CD4-positive, alpha-beta T cell treated with Interleukin-21 for 1 hour (primary cell): ENCODE results near the gene ZNF319.
A peak's percentile ranks its signal among the peaks of the same experiment; 100 is the strongest.

Experiments
- DNase-seq: peaks from one replicate; pipeline ENCODE4 v3.0.0-alpha.2; 2020

Gene ZNF319

DNA sequence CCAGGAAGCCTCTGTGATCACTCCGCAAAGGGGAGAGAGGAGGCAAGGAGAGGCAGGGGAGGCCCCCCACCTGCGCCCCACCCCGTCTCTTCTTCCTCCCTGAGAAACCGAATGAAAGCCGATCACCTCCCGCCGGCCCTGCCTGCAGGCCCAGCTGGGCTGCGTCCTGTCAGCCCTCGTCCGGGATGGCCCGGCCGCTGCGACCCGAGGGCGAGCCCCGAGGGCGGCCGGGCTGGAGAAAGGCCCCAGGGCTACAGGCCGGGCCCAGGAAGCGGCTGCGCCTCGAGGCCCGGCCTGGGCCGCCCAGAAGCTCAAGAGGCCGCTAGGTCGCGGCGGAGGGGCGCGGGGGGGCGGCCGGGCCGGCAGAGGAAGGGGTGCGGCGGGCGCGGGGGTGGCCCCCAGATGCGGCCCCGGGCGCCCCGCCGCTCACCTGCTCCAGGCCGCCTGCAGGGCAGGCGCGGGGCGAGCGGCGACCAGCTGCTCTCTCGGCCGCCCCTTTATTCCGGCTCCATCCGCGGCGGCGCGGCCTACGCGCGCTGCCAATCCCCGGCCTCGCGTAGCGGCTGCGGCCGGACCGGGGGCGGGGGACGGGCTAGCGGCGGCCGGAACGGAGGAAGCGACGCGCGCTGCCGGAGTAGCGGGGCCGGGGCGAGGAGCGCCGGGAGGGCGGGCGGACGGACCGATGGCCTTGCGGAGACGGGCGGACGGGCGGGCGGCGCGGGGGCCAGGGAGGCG, at the start of gene ZNF319:
ZNF319 (minus strand) TSS at position 702 of the 735 bp plus-strand sequence. CDS start 2,407 bp downstream, outside the sequence.
- peak; percentile 8 for DNase-seq

DNA sequence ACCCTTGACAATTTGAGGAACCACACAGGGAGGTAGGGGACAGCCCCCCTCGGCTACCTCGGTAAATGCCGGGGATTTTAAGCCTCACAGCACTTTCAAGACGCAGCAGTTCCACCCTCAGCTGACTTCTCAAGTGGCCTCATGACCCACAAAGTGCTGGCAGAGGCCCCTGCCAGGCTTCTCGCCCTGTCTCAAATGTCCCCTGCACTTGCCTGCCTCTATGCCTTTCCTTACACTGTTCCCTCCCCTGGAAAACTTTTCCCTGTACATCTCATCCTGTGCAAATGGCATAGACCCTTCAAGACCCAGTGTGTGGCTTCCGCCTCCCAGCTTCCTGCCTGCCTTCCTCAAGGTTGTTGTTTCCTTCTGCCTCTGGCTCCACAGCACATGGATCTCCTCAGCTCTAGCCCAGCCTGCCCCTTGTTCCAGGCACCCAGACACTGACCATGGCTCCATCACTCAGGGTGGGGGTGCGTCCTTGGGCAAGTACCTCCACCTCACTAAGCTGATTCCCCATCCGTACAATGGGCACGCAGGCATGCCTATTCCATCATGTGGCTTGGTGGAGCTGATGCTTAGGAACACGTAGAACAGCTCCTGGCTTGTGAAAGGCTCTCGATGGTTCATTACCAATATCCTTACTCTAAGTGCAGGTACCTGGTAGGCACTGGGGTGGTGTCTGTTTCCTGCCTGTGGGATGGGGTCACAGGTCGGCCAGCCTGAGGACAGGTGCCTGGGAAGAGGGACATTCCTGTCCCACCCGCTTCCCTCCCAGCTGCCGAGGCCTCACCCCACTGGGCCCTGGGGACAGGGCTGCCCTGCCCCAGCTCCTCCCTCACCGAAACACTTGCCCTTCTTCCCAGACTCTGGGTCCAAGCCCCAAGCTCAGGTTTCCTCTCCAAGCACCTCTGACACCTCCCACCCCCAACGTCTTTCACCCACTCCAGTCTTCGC, 49.0 kb upstream of the ZNF319 start:
- no peak for DNase-seq

DNA sequence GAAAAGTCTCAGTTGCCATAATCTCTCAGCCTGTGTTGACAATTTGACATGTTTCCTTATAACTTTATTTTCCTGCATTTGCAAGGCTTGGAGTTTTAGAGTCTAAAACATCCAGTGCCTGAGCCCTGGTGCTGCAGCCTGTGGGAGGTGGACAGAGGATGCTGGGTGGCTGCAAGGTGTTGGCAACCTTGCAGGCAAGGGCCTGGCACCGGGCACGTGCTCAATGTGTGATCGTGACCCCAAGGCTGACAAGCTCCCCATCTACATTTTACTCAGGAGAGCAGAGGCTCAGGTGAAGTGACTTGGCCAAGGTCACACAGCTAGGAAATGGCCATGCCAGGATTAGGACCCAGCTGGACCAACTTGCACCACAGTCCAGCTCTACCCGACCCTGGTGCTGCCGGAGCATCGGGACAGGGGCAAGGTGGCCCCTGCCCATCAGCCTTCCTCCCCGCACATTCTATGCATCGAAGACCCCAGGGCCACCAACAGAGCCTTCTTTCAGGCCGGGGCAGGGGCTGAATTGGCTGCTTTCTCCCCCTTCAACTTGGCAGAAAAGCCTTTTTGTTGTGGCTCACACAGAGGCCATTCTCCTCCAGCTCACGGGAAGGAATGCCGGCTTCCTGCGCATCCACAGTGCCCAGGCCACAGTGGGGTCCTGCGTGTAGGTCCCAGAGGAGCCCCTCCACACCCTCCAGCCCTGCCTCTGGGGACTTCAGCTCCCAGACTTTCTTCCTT, 48.2 kb upstream of the ZNF319 start:
- DNase-seq, result no peak

DNA sequence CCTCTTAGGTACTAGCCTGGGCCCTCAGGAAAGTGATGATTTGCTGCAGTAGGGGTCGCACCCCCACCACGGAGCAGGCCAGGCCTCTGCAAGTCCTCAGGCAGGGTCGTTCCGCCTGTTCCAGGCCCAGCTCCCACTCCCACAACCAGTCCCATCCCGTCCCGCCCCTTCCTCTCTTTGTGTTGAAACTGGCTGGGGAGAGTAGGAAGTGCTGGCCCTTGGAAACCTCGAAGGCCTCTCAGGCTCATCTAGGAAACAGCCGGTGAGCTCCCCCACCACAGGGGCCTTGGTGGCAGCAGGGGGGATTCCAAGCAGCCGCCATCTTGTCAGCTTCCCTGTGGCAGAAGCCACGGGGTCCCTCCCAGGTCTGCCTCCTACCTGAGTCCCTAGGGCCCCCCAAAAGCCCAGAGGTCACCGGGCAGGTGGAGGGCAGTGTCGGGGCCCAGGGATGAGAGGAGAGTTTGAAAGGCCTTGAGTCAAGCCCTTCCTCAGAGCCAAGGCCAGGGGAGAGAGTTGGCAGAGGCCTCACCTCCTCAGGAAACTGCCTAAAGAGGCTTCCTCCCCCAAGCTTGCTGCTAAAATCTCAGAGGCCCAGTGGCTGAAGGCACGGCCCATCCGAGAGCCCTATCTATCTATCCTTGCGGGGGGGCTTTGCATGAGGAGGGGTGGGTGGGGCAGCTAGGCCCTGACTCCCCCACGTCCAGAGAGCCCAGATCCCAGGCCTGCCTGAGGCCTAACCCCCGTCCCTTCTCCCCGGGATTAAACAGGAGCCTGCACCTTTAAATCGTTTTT, 47.3 kb upstream of the ZNF319 start:
- no peak for DNase-seq

DNA sequence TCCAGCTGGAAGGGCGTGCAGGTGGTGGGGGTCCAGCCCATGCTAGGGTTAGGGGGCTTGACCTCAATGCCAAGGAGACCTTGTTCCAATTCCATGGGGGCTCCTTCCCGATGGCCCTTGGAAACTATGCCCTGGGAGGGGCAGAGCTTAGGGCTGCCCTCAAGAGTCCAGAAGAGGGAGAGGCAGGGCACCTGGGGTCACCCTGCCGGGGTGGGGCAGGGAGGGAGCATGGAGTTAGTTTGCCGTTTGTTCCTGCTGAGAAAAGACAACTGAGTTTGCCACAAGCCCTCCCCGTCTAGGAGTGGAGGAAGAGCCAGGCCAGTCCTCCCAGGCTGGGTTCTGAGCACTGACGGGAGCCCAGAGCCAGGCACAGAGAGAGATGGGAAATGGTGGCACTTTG, 46.5 kb upstream of the ZNF319 start:
- no peak for DNase-seq

DNA sequence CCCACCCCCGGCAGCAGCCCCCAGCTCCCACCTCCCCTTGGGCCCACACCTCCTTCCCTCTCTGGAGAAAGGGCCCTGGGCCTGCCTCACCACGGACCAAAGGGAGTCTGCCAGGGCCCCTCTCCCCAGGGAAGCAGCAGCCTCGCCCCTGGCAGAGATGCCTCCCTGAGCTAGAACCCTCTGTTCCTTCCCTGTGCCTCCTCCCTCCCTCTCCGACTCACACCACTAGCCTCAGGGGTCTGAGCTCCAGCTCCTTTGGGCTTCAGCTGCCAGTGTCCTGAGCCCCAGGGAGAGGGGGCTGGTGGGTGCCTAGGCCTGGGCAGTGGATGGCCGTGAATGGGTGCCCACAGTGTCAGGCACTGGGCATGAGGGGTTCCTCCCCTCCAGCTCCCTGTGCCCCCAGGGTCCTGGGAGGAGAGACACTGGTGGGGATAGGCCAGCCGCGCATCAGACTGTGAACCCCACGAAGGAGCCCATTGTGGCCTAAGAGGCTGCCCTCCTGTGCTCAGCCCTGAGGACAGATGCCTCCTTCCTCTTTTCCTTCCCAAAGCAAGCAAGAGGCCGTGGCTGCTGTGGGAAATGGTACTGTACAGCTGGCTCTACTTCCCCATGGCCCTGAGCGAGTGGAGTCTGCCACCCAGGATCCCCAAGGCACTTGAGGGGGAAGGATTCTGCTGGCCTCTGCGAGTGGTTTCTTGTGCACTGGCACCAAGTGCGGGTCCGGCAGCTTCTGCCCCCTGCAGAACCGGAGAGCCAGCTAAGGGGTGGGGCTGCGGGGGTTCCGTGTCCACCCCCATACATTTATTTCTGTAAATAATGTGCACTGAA, 45.8 kb upstream of the ZNF319 start:
- DNase-seq, result no peak

DNA sequence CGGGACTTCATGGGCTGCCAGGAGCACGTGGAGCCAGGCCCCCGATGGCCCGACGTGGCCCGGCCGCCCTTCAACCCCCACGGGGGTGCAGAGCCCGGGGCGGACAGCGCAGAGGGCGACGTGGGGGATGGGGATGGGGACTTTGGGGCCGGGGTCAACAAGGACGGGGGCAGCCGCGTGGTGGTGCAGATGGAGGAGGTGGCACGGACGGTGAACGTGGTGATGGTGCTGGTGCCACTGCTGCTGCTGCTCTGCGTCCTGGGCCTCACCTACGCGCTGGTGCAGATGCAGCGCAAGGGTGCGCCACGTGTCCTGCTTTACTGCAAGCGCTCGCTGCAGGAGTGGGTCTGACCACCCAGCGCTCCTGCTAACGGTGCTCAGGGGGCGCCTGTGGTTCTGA, 44.6 kb upstream of the ZNF319 start:
- no peak for DNase-seq

DNA sequence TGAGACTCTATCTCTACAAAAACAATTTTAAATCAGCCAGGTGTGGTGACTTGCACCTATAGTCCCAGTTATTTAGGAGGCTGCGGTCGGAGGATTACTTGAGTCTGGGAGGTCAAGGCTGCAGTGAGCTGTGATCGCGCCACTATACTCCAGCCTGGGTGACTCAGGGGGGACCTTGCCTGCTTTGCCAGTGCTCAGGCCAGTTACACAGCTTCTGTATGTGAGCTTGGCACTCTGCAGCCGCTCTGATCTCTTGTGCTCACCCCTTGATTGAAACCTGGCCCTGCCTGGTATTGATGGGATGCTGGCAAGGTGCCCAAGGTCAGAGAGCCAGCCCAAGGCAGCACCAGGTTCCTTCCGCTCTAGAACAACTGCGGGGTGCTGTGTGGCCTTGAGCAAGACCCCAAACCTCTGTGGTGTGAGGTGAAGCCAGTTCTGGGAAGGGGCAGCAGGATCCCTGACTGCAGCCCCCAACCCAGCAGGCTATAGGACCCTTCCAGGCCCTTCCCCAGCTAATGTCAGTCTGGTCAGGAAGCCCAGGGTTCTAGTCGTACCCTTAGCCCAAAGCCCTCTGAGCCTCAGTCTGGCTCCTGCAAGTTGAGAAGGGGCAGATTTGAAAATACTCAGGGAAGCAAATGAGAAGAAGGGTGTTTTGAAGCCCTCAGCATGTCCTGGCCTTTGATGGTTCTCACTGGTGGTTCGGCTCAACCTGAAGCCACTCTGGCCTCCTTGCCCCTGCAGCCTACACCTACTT, 44.0 kb upstream of the ZNF319 start:
- DNase-seq, result no peak

DNA sequence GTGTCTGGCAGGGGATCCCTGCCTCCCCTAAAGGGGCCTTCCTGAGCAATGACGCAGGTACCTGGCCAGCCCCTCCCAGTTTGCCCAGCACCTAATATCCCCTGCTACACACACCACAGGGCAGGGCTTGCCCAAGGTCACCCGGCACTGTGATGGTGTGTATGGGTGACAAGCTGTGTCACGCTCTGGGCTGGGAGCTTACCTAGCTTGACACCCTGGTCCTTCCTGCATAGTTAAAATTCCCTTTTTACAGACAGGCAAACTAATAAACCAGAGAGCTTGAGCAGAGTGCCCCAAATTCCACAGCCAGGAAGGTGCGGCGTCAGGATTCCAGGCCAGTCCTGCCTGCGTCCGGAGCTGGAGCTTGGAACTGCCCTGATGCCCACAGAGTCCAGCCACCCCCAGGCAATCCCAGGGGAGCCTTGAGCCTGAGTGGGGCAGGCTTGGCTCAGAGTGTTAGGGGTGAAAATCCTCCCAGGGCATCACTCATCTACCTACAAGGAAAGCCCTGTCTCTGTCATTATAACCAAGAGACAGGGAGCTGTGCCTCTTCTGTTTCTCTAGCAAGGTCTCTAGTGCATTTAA, 43.2 kb upstream of the ZNF319 start:
- DNase-seq, result no peak

DNA sequence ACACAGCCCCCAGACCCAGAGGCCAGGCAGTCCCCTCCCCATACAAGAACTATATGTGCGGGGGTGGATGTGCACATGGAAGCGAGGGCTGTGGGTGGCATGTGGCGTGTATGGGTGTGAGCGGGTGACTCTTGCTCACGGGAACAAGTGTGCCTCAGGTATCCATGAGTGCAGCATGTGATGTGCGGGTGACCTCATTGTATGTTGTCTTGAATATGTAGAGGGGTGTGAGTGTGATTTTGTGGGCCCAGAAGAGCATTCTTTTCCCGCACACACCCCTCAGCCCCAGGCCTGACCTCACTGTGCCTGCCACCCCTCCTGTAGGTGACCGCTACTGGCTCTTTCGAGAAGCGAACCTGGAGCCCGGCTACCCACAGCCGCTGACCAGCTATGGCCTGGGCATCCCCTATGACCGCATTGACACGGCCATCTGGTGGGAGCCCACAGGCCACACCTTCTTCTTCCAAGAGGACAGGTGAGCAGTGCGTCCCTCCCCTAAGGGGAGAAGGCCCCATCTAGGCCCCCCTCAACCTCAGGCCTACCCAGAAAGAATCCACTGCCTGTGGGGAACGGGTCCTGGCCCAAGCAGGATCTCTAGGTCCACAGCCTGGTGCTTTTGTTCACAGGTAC, 42.5 kb upstream of the ZNF319 start:
- DNase-seq, result no peak

DNA sequence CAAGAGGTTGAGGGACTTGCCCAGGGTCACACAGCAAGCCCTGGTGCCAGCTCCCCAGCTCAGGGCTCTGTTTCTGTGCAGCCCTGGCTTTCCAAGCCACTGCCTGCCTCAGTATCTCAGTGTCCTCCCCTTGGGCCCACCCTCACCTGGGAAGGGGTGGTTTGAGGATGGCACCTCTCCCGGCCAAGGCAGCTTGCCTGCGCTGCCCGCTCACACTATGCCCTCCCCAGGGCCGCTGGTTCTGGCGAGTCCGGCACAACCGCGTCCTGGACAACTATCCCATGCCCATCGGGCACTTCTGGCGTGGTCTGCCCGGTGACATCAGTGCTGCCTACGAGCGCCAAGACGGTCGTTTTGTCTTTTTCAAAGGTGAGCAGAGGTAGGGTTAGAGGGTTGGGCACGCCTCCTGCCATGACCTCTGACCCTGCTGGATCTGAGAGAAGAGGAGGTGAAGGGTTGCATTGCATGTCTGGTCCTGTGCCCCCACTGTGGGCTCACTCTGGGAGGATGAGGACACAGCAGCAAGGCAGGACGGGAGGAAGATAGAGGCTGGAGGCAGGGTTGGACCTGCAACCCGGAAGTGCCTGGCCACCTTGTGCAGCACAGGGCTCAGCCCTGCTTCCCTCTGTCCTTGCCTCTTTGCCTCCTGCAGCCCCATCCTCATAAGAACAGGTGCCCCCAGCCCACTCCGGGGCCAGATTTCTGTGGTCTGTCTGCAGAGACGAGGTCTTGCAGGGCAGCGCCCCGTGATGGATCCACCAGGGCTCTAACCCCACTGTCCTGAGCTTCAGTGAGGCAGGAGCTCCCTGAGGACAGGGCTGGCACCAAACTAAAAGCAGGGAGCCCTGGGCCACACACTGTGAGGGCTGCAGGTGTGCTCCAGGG, 41.8 kb upstream of the ZNF319 start:
- no peak for DNase-seq

DNA sequence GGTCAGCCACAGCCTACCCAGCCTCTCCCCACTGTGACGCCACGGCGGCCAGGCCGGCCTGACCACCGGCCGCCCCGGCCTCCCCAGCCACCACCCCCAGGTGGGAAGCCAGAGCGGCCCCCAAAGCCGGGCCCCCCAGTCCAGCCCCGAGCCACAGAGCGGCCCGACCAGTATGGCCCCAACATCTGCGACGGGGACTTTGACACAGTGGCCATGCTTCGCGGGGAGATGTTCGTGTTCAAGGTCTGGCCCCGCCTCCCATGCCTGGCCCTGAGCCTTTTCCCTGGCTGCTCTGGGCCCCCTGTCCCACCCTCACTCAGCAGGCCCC, 41.1 kb upstream of the ZNF319 start:
- no peak for DNase-seq

DNA sequence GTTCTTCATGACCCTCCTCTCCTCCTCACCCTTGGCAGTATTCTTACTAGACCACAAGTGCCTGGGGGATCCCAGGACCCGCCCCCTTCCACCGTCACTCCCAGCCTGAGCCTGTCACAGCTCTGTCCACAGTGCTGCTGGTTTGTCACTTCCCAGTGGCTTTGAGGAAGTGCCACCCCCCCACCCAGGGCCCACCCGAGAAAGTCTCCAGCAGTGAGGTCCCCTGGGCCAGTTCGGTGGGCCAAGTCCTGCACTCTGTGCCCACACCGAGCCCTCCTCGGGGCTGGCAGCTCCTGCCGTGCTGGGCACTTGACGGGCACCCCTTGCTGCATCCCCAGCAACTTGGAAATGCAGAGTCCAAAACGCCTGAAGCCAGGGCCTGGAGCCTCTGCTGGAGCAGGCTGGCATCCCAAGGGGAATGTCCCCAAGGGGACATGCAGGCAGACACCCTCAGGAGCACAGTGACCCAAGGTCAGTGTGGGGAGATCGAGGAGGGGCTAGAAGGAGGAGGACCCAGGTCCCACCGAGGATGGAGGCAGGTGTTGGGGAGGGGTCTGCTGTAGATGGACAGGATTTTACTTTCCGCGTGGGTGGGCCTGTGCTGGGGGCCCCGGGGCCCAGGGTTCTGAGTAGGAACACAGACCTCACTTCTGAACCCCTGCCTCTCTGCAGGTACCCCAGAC, 40.6 kb upstream of the ZNF319 start:
- no peak for DNase-seq

DNA sequence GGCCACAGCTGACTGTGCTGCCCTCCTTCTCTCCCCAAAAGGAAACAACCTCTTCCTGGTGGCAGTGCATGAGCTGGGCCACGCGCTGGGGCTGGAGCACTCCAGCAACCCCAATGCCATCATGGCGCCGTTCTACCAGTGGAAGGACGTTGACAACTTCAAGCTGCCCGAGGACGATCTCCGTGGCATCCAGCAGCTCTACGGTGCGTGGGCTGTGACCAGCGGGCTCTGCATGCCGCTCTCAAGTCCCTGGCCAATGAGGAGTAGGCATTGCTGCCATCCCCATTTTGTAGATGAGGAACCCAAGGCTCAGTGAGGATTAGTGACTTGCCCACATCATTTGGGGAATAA, 40.0 kb upstream of the ZNF319 start:
- no peak for DNase-seq

DNA sequence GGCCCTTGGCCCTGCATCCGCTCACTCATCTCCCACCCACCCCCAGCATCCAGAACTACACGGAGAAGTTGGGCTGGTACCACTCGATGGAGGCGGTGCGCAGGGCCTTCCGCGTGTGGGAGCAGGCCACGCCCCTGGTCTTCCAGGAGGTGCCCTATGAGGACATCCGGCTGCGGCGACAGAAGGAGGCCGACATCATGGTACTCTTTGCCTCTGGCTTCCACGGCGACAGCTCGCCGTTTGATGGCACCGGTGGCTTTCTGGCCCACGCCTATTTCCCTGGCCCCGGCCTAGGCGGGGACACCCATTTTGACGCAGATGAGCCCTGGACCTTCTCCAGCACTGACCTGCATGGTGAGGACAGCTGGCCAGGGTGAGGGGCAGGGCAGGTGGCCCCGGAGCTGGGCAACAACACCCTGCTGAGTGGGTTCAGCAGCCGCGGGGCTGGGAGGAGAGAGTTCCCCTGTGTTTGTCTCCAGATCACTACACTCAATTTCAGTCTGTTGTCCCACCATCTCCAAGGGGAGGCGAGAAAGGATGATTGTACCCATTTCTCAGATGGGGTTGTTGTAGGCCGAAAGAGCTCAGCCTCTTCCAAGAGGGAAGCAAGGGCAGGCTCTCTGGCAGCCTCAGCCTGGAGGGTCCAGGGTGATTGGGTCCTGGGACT, 39.5 kb upstream of the ZNF319 start:
- DNase-seq, result no peak

DNA sequence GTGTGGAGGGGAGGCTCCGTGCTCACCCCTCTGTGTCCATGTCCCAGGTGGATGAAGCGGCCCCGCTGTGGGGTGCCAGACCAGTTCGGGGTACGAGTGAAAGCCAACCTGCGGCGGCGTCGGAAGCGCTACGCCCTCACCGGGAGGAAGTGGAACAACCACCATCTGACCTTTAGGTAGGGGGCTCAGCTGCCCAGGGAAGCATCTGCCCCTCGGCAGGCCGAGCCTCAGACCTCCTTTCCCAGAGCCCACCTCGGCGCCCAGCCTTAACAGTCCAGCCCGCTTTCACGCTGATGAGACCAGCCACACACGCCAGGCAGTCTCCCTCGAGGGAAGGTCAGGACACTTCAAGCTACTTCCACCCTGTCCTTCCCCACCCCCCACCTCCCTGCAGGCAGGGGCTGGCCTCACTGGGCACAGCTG, 37.8 kb upstream of the ZNF319 start:
- no peak for DNase-seq

DNA sequence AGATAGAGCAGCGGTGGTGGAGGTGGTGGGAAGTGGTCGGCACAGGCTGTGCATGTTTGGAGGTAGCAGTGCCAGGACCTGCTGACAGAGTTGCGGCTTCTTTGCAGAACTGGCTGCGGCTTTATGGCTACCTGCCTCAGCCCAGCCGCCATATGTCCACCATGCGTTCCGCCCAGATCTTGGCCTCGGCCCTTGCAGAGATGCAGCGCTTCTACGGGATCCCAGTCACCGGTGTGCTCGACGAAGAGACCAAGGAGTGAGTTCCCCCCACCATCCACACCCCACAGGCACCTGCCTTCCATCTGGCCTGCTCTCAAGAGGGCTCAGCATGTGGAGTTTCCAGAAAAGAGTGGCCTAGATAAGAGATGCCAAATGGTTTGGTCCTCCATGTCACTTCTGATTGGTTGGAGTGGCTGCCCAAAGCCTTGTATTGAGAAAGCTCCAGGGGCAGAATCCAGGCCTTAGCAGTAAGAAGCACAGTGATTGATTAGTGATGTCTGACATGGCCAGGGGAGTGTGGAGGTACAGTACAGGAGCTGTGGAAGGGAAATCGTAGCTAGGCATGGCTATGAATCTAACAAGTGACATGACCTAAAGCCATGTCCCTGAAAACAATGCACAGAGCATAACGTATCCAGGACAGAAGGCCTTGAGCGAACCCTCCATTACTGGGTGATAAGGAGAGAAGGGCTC, 37.0 kb upstream of the ZNF319 start:
- DNase-seq, result no peak
